K562 (cell line): ENCODE data around the gene TXNRD3. TPM values are rescaled to one million over a fixed set of nuclear protein-coding genes. Genes with fewer than 3 reads are reported as not detected.

Source experiments
- ATAC-seq: fragments of 200-7000 bp; cut with Tn5 transposase; 3 replicates; pipeline ENCODE4 v1.9.1; 2020; ENCODE audit warnings: moderate library complexity
- BruUV-seq: library from RNA; stranded (reverse); fragments of 400-500 nt; replicated peaks from 2 replicates; lab custom pipeline; 2021; lab: Mats Ljungman, UMichigan
- CTCF ChIA-PET: fragments of 300-600 bp; formaldehyde crosslinking; extraction: SDS; loops from one replicate; lab custom pipeline; 2021; ENCODE audit warnings: low intra/inter-chr PET ratio; lab: Yijun Ruan, JAX
- POLR2A ChIA-PET: fragments of 300-600, 350-650 bp; sonication (Branson Sonifier 250); formaldehyde crosslinking; extraction: SDS; loops from one replicate; lab custom pipeline; 2021; ENCODE audit warnings: antibody characterized with exemption, inconsistent platforms; lab: Yijun Ruan, JAX
- DNase-seq, 4 experiments: peaks; one replicate each; pipeline versions ENCODE4 v3.0.0 to v3.0.0-alpha.2; 2011 to 2018; ENCODE audit warnings: low spot score in 3 of 4, mixed read lengths in 3 of 4; ENCODE audit errors: extremely low read depth in 1 of 4
- FAIRE-seq: peaks from 2 replicates; lab custom pipeline; 2011; peaks lifted over from hg19 to GRCh38; lab: Jason Lieb, UNC
- H2AFZ ChIP-seq: 2 replicates; pipeline ENCODE4 v1.6.0; 2011; ENCODE audit warnings: low read depth, low read length, control low read depth, inconsistent platforms
- H3K27ac ChIP-seq: fragments of 200-600 bp; 3 replicates; pipeline ENCODE4 v1.8.0; 2011; ENCODE audit warnings: low read depth, mild to moderate bottlenecking, control low read depth, inconsistent platforms, low read length, moderate library complexity, mixed read lengths; ENCODE audit errors: extremely low read depth
- H3K27me3 ChIP-seq, 2 experiments: fragments of 300-600 bp in 1 of 2; 2 replicates in 1 of 2; 3 replicates in 1 of 2; pipeline versions ENCODE4 v1.6.0 to v1.8.0; 2011; ENCODE audit warnings: inconsistent platforms in 2 of 2, low read length in 2 of 2, mild to moderate bottlenecking in 1 of 2, mixed read lengths in 1 of 2, moderate library complexity in 1 of 2; ENCODE audit not compliant: control insufficient read depth in 2 of 2, insufficient read depth in 2 of 2
- H3K36me3 ChIP-seq: fragments of 300-600 bp; 3 replicates; pipeline ENCODE4 v1.8.0; 2011; ENCODE audit warnings: mild to moderate bottlenecking, low read length, inconsistent platforms; ENCODE audit not compliant: control insufficient read depth, insufficient read depth
- H3K4me1 ChIP-seq, 2 experiments: fragments of 200-600 bp in 1 of 2; replicated peaks in 1 of 2; 2 replicates in 1 of 2; 3 replicates in 1 of 2; pipeline versions ENCODE4 v1.5.1 to v1.8.0; 2011; ENCODE audit warnings: inconsistent platforms in 2 of 2, low read length in 2 of 2, mild to moderate bottlenecking in 1 of 2, mixed read lengths in 1 of 2, moderate library complexity in 1 of 2; ENCODE audit not compliant: control insufficient read depth in 2 of 2, insufficient read depth in 2 of 2
- H3K4me2 ChIP-seq: 2 replicates; pipeline ENCODE4 v1.6.1; 2011; ENCODE audit warnings: low read length, control low read depth, inconsistent platforms, mixed read lengths; ENCODE audit not compliant: insufficient read depth
- H3K4me3 ChIP-seq: fragments of 200-600 bp; sonication (generic), shearing (Covaris generic); 2 replicates; pipeline ENCODE4 v1.5.1; 2016; ENCODE audit warnings: control low read depth, inconsistent platforms
- H3K79me2 ChIP-seq: fragments of 200-600 bp; 3 replicates; pipeline ENCODE4 v1.8.0; 2011; ENCODE audit warnings: low read length, inconsistent platforms; ENCODE audit not compliant: control insufficient read depth, insufficient read depth
- H3K9ac ChIP-seq, 2 experiments: 2 replicates each; pipeline versions ENCODE4 v1.6.0 to v1.6.1; 2011; ENCODE audit warnings: low read depth in 2 of 2, low read length in 2 of 2, control low read depth in 1 of 2, inconsistent platforms in 1 of 2, mild to moderate bottlenecking in 1 of 2, mixed read lengths in 1 of 2; ENCODE audit not compliant: insufficient read depth in 1 of 2
- H3K9me1 ChIP-seq: one replicate; pipeline ENCODE4 v1.6.0; 2011; ENCODE audit warnings: inconsistent platforms, mild to moderate bottlenecking, low read length, moderate library complexity; ENCODE audit not compliant: control insufficient read depth, insufficient read depth
- H3K9me3 ChIP-seq: replicated peaks from 2 replicates; pipeline ENCODE4 v1.5.1; 2011; ENCODE audit warnings: low read depth, low read length, inconsistent platforms; ENCODE audit not compliant: control insufficient read depth, insufficient read depth
- H4K20me1 ChIP-seq: replicated peaks from 2 replicates; pipeline ENCODE4 v1.6.1; 2011; ENCODE audit warnings: low read length, inconsistent platforms, mixed read lengths; ENCODE audit not compliant: control insufficient read depth, insufficient read depth
- CBX3 ChIP-seq, 2 experiments: IDR thresholded peaks; 1 replicate in 1 of 2; 2 replicates in 1 of 2; pipeline ENCODE4 v1.6.1; 2012; ENCODE audit warnings: inconsistent platforms in 2 of 2, low read length in 2 of 2, borderline replicate concordance in 1 of 2, control low read depth in 1 of 2
- JUND ChIP-seq, 2 experiments: IDR thresholded peaks; 2 replicates in 1 of 2; 3 replicates in 1 of 2; pipeline ENCODE4 v1.6.1; 2011; ENCODE audit warnings: borderline replicate concordance in 2 of 2, low read depth in 2 of 2, low read length in 2 of 2, improper control_type of control experiment in 1 of 2, missing biosample characterization in 1 of 2, missing genetic modification characterization in 1 of 2, missing genetic modification reagents in 1 of 2
- KAT7 ChIP-seq: sonication (generic); formaldehyde crosslinking; IDR thresholded peaks from 2 replicates; pipeline ENCODE4 v1.8.0; 2022; ENCODE audit warnings: missing genetic modification reagents, mild to moderate bottlenecking, borderline replicate concordance
- MAFG ChIP-seq: fragments of 450-650 bp; conservative IDR thresholded peaks from 2 replicates; pipeline ENCODE4 v1.6.1; 2016; ENCODE audit warnings: missing genetic modification characterization, missing compliant biosample characterization
- POLR3A ChIP-seq: IDR thresholded peaks from 2 replicates; pipeline ENCODE4 v1.6.1; 2011; ENCODE audit warnings: borderline replicate concordance, mild to moderate bottlenecking, moderate library complexity; ENCODE audit not compliant: insufficient read length, insufficient read depth; ENCODE audit errors: extremely low read depth
- ZNF23 ChIP-seq: fragments of 250-450 bp; sonication (Bioruptor Pico); IDR thresholded peaks from 2 replicates; pipeline ENCODE4 v1.4.0; 2020; ENCODE audit warnings: mild to moderate bottlenecking
- WGBS: fragments of 100-300 bp; shearing (Covaris generic); methylation state at CpG from one replicate; pipeline ENCODE4 v1.1.6; 2016; ENCODE audit warnings: low coverage, mixed read lengths; ENCODE audit not compliant: insufficient coverage; ENCODE audit errors: missing lambda C conversion rate; 5-methylcytosine and 5-hydroxymethylcytosine counted together
- in situ Hi-C: fragments of 300-500 bp; cut with MboI; formaldehyde crosslinking; loops from 4 replicates; pipeline ENCODE4 v1.15.0; 2018; ENCODE audit warnings: inconsistent platforms, mixed read lengths
- intact Hi-C: fragments of 100-400 bp; cut with micrococcal nuclease; formaldehyde crosslinking; loops from 2 replicates; pipeline ENCODE4 v1.14.2; 2022
- polyA plus RNA-seq, 8 experiments: library from polyadenylated mRNA; depleted of rRNA in 4 of 8; stranded (reverse) in 5 of 8; unstranded in 3 of 8; fragments of >200 nt; fragmentation: Nextera tagmentation in 2 of 8; fragmentation: Illumina TruSeq in 1 of 8; extraction: Ambion mirVana in 2 of 8; extraction: Trizol in 1 of 8; gene quantifications; 2 replicates each; pipeline versions ENCODE4 v1.2.1 to v1.2.3, GENCODE V29; 2011 to 2014; ENCODE audit warnings: inconsistent platforms in 1 of 8, missing spikeins in 1 of 8
- total RNA-seq, 7 experiments: library from RNA; depleted of rRNA in 6 of 7; stranded (reverse); fragments of >200 nt in 6 of 7; fragmentation: Illumina TruSeq in 2 of 7; extraction: Trizol in 2 of 7; gene quantifications; 2 replicates each; pipeline versions ENCODE4 v1.2.1 to v1.2.3, GENCODE V29; 2011 to 2021; ENCODE audit warnings: low replicate concordance in 1 of 7
- TF ChIP-seq, protein P1 (sequence below): fragments of 250-450 bp; sonication (Bioruptor Pico); IDR thresholded peaks from 2 replicates; pipeline ENCODE4 v1.8.0; 2021; ENCODE audit warnings: moderate library complexity, mild to moderate bottlenecking, inconsistent platforms
- TF ChIP-seq, protein P2 (sequence below): fragments of 150-350 bp; IDR thresholded peaks from 2 replicates; pipeline ENCODE4 v1.6.1; 2014; ENCODE audit warnings: low read depth, mild to moderate bottlenecking, low read length, borderline replicate concordance
- TF ChIP-seq, protein P3 (sequence below), 2 experiments: fragments of 250-450 bp in 1 of 2; fragments of 450-650 bp in 1 of 2; sonication (Bioruptor Pico) in 1 of 2; IDR thresholded peaks; 2 replicates each; pipeline versions ENCODE4 v1.6.1 to v1.8.0; 2016 to 2021; ENCODE audit warnings: mild to moderate bottlenecking in 2 of 2, moderate library complexity in 2 of 2, missing compliant biosample characterization in 1 of 2, missing genetic modification characterization in 1 of 2

TXNRD3 gene
- total and polyA plus RNA-seq, 9 of the 15 experiments (the other 6 are each of a cell fraction or from before 2014, with no cell fraction given) = 0.96 to 2.3 (median 1.7) TPM

DNA sequence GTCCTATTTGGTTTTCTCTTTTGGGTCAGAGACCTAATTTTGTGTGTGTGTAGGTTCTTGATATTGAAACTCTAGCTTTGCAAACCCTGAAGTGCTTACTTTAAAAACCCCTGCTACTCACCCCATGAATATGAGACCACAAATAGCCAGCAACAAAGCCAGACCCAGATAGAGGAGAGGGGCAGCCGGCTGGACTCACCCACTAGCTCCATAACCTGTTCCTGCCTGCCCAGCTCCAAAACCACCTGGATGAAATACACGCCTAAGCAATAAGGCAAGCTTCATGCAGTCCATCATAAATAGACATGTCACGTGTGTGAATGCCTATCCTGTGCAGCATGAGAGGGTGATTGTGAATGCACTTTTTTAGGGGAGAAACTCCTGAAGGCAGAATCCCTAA is 3.7 kb upstream of the TXNRD3 start:
- intact Hi-C loops (no loop called here), in situ Hi-C loops (no loop called here)
- peaks cover 0 to 37% of the 10 kb centered on the region in 2 experiments; a peak in 2 of 5 replicates for H3K27me3 ChIP-seq
- H3K4me2 ChIP-seq = no peak overlapping the region
- ChIA-PET POLR2A (interaction anchor here (0.6 kb wide), 1 partner anchor 24 kb away, joined by 5 read pairs; no protein-coding TSS in a partner anchor), CTCF (no interaction called here)
- no peaks in the 10 kb centered on the region for H3K36me3 ChIP-seq
- H3K9me1 ChIP-seq = no peaks in the 10 kb centered on the region
- DNase-seq = no peak
- no TSS peak for BruUV-seq
- 0% methylated on average over 3 of the region's 3 CpGs for WGBS
- no peak for FAIRE-seq
- H3K9me3 ChIP-seq = no peaks in the 10 kb centered on the region
- H2AFZ ChIP-seq = no peak overlapping the region
- TF ChIP-seq, protein P1, sequence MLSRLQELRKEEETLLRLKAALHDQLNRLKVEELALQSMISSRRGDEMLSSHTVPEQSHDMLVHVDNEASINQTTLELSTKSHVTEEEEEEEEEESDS (CRISPR knock-in tag) = no peak
- TF ChIP-seq CBX3 (IDR thresholded peaks at IDR 0.05; ENCODE audit: borderline replicate concordance in 1 of 2, low read length in 2 of 2) = no peak
- TF ChIP-seq JUND (IDR thresholded peaks at IDR 0.05; ENCODE audit: borderline replicate concordance, low read depth, low read length) = no peak
- no peak for TF ChIP-seq JUND (tag; IDR thresholded peaks at IDR 0.05; ENCODE audit: borderline replicate concordance, low read depth, low read length)
- no peak for TF ChIP-seq ZNF23 (CRISPR knock-in tag)
- no peak for TF ChIP-seq KAT7 (CRISPR knock-in tag)
- TF ChIP-seq, protein P2, sequence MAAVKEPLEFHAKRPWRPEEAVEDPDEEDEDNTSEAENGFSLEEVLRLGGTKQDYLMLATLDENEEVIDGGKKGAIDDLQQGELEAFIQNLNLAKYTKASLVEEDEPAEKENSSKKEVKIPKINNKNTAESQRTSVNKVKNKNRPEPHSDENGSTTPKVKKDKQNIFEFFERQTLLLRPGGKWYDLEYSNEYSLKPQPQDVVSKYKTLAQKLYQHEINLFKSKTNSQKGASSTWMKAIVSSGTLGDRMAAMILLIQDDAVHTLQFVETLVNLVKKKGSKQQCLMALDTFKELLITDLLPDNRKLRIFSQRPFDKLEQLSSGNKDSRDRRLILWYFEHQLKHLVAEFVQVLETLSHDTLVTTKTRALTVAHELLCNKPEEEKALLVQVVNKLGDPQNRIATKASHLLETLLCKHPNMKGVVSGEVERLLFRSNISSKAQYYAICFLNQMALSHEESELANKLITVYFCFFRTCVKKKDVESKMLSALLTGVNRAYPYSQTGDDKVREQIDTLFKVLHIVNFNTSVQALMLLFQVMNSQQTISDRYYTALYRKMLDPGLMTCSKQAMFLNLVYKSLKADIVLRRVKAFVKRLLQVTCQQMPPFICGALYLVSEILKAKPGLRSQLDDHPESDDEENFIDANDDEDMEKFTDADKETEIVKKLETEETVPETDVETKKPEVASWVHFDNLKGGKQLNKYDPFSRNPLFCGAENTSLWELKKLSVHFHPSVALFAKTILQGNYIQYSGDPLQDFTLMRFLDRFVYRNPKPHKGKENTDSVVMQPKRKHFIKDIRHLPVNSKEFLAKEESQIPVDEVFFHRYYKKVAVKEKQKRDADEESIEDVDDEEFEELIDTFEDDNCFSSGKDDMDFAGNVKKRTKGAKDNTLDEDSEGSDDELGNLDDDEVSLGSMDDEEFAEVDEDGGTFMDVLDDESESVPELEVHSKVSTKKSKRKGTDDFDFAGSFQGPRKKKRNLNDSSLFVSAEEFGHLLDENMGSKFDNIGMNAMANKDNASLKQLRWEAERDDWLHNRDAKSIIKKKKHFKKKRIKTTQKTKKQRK = no peak
- TF ChIP-seq, protein P3, sequence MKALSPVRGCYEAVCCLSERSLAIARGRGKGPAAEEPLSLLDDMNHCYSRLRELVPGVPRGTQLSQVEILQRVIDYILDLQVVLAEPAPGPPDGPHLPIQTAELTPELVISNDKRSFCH (CRISPR knock-in tag; IDR thresholded peaks at IDR 0.05) = no peak
- TF ChIP-seq, protein P3 (tag; IDR thresholded peaks at IDR 0.05) = no peak
- no peak for TF ChIP-seq POLR3A
- no peak for TF ChIP-seq MAFG
- peaks cover 0 to 8% of the 10 kb centered on the region in 2 experiments; a peak in 2 of 5 replicates for H3K4me1 ChIP-seq
- H3K27ac ChIP-seq = no peak overlapping the region
- no peaks in the 10 kb centered on the region for H3K79me2 ChIP-seq
- no peaks in the 10 kb centered on the region for H4K20me1 ChIP-seq
- ATAC-seq = no peak
- no peak overlapping the region for H3K9ac ChIP-seq
- no peak overlapping the region for H3K4me3 ChIP-seq
